Panc1 (cell line): ENCODE measurements around the gene PDE6B. TPM values are rescaled to one million over a fixed set of nuclear protein-coding genes. Genes with fewer than 3 reads are reported as not detected.

Source experiments
- ATAC-seq: fragments of 200-7000 bp; cut with Tn5 transposase; 2 replicates; pipeline ENCODE4 v1.9.1; 2020; ENCODE audit warnings: mild to moderate bottlenecking, moderate library complexity
- BruUV-seq: library from RNA; stranded (reverse); fragments of 400-500 nt; replicated peaks from 2 replicates; lab custom pipeline; 2021; lab: Mats Ljungman, UMichigan
- CTCF ChIA-PET: fragments of 300-600 bp; sonication (Branson Sonifier 250); formaldehyde crosslinking; loops from one replicate; lab custom pipeline; 2022; ENCODE audit warnings: antibody characterized with exemption; lab: Charles Lee
- POLR2A ChIA-PET: fragments of 300-600 bp; sonication (Branson Sonifier 250); formaldehyde crosslinking; loops from one replicate; lab custom pipeline; 2022; ENCODE audit warnings: antibody characterized with exemption; lab: Charles Lee
- DNase-seq: peaks from one replicate; pipeline ENCODE4 v3.0.0-alpha.2; 2010; ENCODE audit warnings: low read depth, low spot score
- H3K27ac ChIP-seq: 2 replicates; pipeline ENCODE4 v1.5.1; 2011; ENCODE audit warnings: mild to moderate bottlenecking, low read length, inconsistent platforms
- H3K27me3 ChIP-seq: fragments of 200-500 bp; sonication (Bioruptor generic); 2 replicates; pipeline ENCODE4 v1.6.0; 2014; ENCODE audit warnings: low read length, inconsistent platforms; ENCODE audit not compliant: control insufficient read depth, insufficient read depth
- H3K36me3 ChIP-seq: fragments of 200-500 bp; sonication (Bioruptor generic); 2 replicates; pipeline ENCODE4 v1.5.1; 2014; ENCODE audit warnings: inconsistent platforms, mild to moderate bottlenecking, low read length, moderate library complexity; ENCODE audit not compliant: control insufficient read depth, insufficient read depth
- H3K4me1 ChIP-seq: 2 replicates; pipeline ENCODE4 v1.5.1; 2011; ENCODE audit warnings: inconsistent platforms, mild to moderate bottlenecking, low read length, moderate library complexity; ENCODE audit not compliant: control insufficient read depth, insufficient read depth
- H3K4me3 ChIP-seq, 2 experiments: 2 replicates each; pipeline ENCODE4 v1.5.1; 2011 to 2012; ENCODE audit warnings: low read depth in 2 of 2, low read length in 2 of 2, mild to moderate bottlenecking in 2 of 2, inconsistent platforms in 1 of 2, moderate library complexity in 1 of 2
- H3K9me3 ChIP-seq: fragments of 200-500 bp; sonication (Bioruptor generic); 2 replicates; pipeline ENCODE4 v1.5.1; 2014; ENCODE audit warnings: low read depth, mild to moderate bottlenecking, inconsistent platforms, low read length, moderate library complexity; ENCODE audit not compliant: control insufficient read depth, insufficient read depth
- CTCF ChIP-seq: fragments of 450-650 bp; IDR thresholded peaks from 2 replicates; pipeline ENCODE4 v1.5.1; 2017; ENCODE audit warnings: mild to moderate bottlenecking
- POLR2AphosphoS5 ChIP-seq: IDR thresholded peaks from 2 replicates; pipeline ENCODE4 v1.6.1; 2012; ENCODE audit warnings: mild to moderate bottlenecking, low read depth, low read length, moderate library complexity
- SIN3A ChIP-seq: IDR thresholded peaks from 2 replicates; pipeline ENCODE4 v1.6.1; 2012; ENCODE audit warnings: low read depth, mild to moderate bottlenecking, low read length, moderate library complexity, borderline replicate concordance; ENCODE audit not compliant: insufficient read depth
- TCF7L2 ChIP-seq: IDR thresholded peaks from 2 replicates; pipeline ENCODE4 v1.6.1; 2011; ENCODE audit warnings: mild to moderate bottlenecking, low read depth, low read length, inconsistent platforms
- in situ Hi-C: cut with HindIII; loops from 2 replicates; pipeline ENCODE4 v1.10.0; 2016; ENCODE audit warnings: low sequenced_read_pairs, low pct_unique_long_range_greater_than_20kb
- intact Hi-C: fragments of 100-400 bp; cut with micrococcal nuclease; formaldehyde crosslinking; loops from one replicate; pipeline ENCODE4 v1.10.0; 2022; ENCODE audit not compliant: unreplicated experiment
- total RNA-seq: library from RNA; stranded (reverse); gene quantifications from one replicate; pipeline ENCODE4 v1.2.1, GENCODE V29; 2021; ENCODE audit not compliant: unreplicated experiment
- TF ChIP-seq, protein P1 (sequence below), 2 experiments: IDR thresholded peaks; 2 replicates each; pipeline ENCODE4 v1.6.1; 2011 to 2012; ENCODE audit warnings: low read depth in 2 of 2, control low read depth in 1 of 2, low read length in 1 of 2, mild to moderate bottlenecking in 1 of 2, moderate library complexity in 1 of 2; ENCODE audit not compliant: insufficient read depth in 1 of 2

Gene PDE6B
- total RNA-seq, 1 experiment from 2014 or later = 6.5 TPM

DNA sequence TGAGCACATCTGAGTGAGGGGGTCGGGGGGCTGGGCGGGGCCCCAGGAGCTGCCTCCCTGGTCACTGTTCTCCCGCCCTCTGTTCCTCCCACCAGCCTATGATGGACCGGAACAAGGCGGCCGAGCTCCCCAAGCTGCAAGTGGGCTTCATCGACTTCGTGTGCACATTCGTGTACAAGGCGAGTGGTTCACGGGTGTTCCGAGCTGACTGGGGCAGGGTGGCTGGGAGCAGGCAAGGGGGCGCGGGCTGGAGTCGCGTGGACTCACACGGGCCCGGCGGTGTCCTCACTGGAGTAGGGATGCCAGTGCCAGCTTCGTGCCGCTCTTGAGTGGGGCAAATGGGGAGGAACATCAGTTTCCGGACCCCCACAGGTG lies 41.0 kb downstream of the PDE6B start:
- no TSS peak for BruUV-seq
- H3K4me3 ChIP-seq = no peak overlapping the region
- intact Hi-C loops (no loop called here), in situ Hi-C loops (no loop called here)
- peaks cover 3% of the 10 kb centered on the region; the same call in 1 of the 2 replicates for H3K4me1 ChIP-seq
- ChIA-PET CTCF (no interaction called here), POLR2A (no interaction called here)
- H3K27ac ChIP-seq = no peak overlapping the region
- TF ChIP-seq POLR2AphosphoS5 = no peak
- no peak for TF ChIP-seq SIN3A
- TF ChIP-seq TCF7L2 = no peak
- ATAC-seq (no peak), DNase-seq (no peak)
- no peaks in the 10 kb centered on the region for H3K27me3 ChIP-seq
- no peaks in the 10 kb centered on the region for H3K9me3 ChIP-seq
- H3K36me3 ChIP-seq = no peaks in the 10 kb centered on the region

- no peaks in the 10 kb centered on the region for H3K36me3 ChIP-seq
- no peak for DNase-seq
- H3K4me3 ChIP-seq = no peak overlapping the region
- H3K4me1 ChIP-seq = peaks cover 3% of the 10 kb centered on the region; the same call in 1 of the 2 replicates
- POLR2A ChIA-PET = no interaction called here
- H3K27ac ChIP-seq = no peak overlapping the region
- H3K27me3 ChIP-seq = no peaks in the 10 kb centered on the region
- in situ Hi-C loops (no loop called here), intact Hi-C loops (no loop called here)
- CTCF ChIA-PET = interaction anchor here (0.6 kb wide), 1 partner anchor 99 kb away, joined by 3 read pairs; no protein-coding TSS in a partner anchor
- ATAC-seq = no peak
- no TSS peak for BruUV-seq
- no peak for TF ChIP-seq POLR2AphosphoS5
- TF ChIP-seq TCF7L2 = no peak
- no peak for TF ChIP-seq CTCF
- TF ChIP-seq SIN3A = no peak
- TF ChIP-seq, protein P1, sequence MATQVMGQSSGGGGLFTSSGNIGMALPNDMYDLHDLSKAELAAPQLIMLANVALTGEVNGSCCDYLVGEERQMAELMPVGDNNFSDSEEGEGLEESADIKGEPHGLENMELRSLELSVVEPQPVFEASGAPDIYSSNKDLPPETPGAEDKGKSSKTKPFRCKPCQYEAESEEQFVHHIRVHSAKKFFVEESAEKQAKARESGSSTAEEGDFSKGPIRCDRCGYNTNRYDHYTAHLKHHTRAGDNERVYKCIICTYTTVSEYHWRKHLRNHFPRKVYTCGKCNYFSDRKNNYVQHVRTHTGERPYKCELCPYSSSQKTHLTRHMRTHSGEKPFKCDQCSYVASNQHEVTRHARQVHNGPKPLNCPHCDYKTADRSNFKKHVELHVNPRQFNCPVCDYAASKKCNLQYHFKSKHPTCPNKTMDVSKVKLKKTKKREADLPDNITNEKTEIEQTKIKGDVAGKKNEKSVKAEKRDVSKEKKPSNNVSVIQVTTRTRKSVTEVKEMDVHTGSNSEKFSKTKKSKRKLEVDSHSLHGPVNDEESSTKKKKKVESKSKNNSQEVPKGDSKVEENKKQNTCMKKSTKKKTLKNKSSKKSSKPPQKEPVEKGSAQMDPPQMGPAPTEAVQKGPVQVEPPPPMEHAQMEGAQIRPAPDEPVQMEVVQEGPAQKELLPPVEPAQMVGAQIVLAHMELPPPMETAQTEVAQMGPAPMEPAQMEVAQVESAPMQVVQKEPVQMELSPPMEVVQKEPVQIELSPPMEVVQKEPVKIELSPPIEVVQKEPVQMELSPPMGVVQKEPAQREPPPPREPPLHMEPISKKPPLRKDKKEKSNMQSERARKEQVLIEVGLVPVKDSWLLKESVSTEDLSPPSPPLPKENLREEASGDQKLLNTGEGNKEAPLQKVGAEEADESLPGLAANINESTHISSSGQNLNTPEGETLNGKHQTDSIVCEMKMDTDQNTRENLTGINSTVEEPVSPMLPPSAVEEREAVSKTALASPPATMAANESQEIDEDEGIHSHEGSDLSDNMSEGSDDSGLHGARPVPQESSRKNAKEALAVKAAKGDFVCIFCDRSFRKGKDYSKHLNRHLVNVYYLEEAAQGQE (IDR thresholded peaks at IDR 0.05; ENCODE audit: insufficient read depth in 1 of 2, low read depth in 2 of 2, low read length in 1 of 2) = no peak
- H3K9me3 ChIP-seq = no peaks in the 10 kb centered on the region
These were observed 41.6 kb downstream of the PDE6B start for GRCh38 chr4:666822-667544.

DNA sequence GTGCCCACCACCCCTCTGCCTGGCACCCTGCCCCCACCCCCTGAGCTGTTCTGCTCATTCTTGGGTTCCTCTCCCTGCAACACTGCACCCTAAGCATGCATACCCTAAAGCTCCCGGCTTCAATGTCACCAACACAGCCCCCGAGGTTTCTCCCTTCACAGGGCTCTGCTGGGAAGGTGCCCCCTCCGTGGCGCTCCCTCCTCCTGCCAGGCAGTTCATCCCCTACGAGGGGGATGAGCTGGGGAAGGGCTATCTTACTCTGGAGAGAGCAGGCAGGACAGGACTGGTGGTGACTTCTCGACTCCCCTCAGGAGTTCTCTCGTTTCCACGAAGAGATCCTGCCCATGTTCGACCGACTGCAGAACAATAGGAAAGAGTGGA lies 42.2 kb downstream of the PDE6B start:
- Histone ChIP-seq H3K36me3 (peaks cover 4% of the 10 kb centered on the region; the same call in 1 of the 2 replicates), H3K9me3 (no peaks in the 10 kb centered on the region), H3K4me1 (peaks cover 3% of the 10 kb centered on the region; the same call in 1 of the 2 replicates), H3K27me3 (no peaks in the 10 kb centered on the region), H3K4me3 (no peak overlapping the region), H3K27ac (no peak overlapping the region)
- CTCF ChIA-PET = interaction anchor here (0.6 kb wide), 1 partner anchor 99 kb away, joined by 3 read pairs; no protein-coding TSS in a partner anchor
- intact Hi-C loops = no loop called here
- ATAC-seq = no peak
- in situ Hi-C loops = no loop called here
- no peak for TF ChIP-seq SIN3A
- TF ChIP-seq, protein P1 (IDR thresholded peaks at IDR 0.05; ENCODE audit: insufficient read depth in 1 of 2, low read depth in 2 of 2, low read length in 1 of 2) = no peak
- TF ChIP-seq POLR2AphosphoS5 = no peak
- TF ChIP-seq CTCF = no peak
- no peak for TF ChIP-seq TCF7L2
- DNase-seq = no peak
- POLR2A ChIA-PET = no interaction called here
- BruUV-seq = no TSS peak
